IMR-90 (cell line): ENCODE data around the gene HMCES. TPM values are rescaled to one million over a fixed set of nuclear protein-coding genes. Genes with fewer than 3 reads are reported as not detected.

Source experiments
- ATAC-seq: fragments of 200-7000 bp; cut with Tn5 transposase; 2 replicates; pipeline ENCODE4 v1.9.1; 2020; ENCODE audit warnings: low read depth, mild to moderate bottlenecking, moderate library complexity
- BruUV-seq: library from RNA; stranded (reverse); fragments of 400-500 nt; replicated peaks from 2 replicates; lab custom pipeline; 2021; lab: Mats Ljungman, UMichigan
- CTCF ChIA-PET: fragments of 300-600 bp; formaldehyde crosslinking; extraction: SDS; loops from one replicate; lab custom pipeline; 2021; ENCODE audit warnings: antibody characterized with exemption; lab: Yijun Ruan, JAX
- POLR2A ChIA-PET: fragments of 300-600 bp; sonication (Branson Sonifier 250); formaldehyde crosslinking; loops from one replicate; lab custom pipeline; 2022; ENCODE audit warnings: antibody characterized with exemption; ENCODE audit not compliant: unreplicated experiment; lab: Charles Lee
- DNase-seq: peaks from one replicate; pipeline ENCODE4 v3.0.0; 2013
- H2AFZ ChIP-seq: replicated peaks from 2 replicates; pipeline ENCODE3; 2013; ENCODE audit warnings: low read length, mild to moderate bottlenecking; ENCODE audit not compliant: poor library complexity
- H2AK5ac ChIP-seq: 2 replicates; pipeline ENCODE4 v1.6.1; 2013; ENCODE audit warnings: low read depth, low read length, inconsistent platforms
- H2AK9ac ChIP-seq: replicated peaks from 2 replicates; pipeline ENCODE3; 2013; ENCODE audit warnings: mild to moderate bottlenecking, low read depth, low read length, moderate library complexity; ENCODE audit not compliant: poor library complexity
- H2BK120ac ChIP-seq: 2 replicates; pipeline ENCODE4 v1.6.1; 2013; ENCODE audit warnings: low read depth, low read length, inconsistent platforms
- H2BK15ac ChIP-seq: 3 replicates; pipeline ENCODE4 v1.6.1; 2013; ENCODE audit warnings: low read depth, low read length, inconsistent platforms
- H2BK20ac ChIP-seq: 2 replicates; pipeline ENCODE4 v1.6.1; 2013; ENCODE audit warnings: low read depth, mild to moderate bottlenecking, inconsistent platforms, low read length, moderate library complexity
- H2BK5ac ChIP-seq: 2 replicates; pipeline ENCODE4 v1.6.1; 2013; ENCODE audit warnings: mild to moderate bottlenecking, low read depth, low read length, inconsistent platforms; ENCODE audit not compliant: poor library complexity, severe bottlenecking
- H3K14ac ChIP-seq: replicated peaks from 2 replicates; pipeline ENCODE4 v1.6.1; 2013; ENCODE audit warnings: low read depth, low read length, inconsistent platforms
- H3K18ac ChIP-seq: 2 replicates; pipeline ENCODE4 v1.6.1; 2013; ENCODE audit warnings: low read depth, low read length, control low read depth
- H3K23ac ChIP-seq: 2 replicates; pipeline ENCODE4 v1.6.1; 2013; ENCODE audit warnings: low read depth, low read length, inconsistent platforms
- H3K27ac ChIP-seq: 2 replicates; pipeline ENCODE4 v1.5.1; 2013; ENCODE audit warnings: mild to moderate bottlenecking, control low read depth, low read length; ENCODE audit not compliant: insufficient read depth
- H3K27me3 ChIP-seq: 2 replicates; pipeline ENCODE4 v1.6.1; 2013; ENCODE audit warnings: low read length; ENCODE audit not compliant: control insufficient read depth, insufficient read depth
- H3K36me3 ChIP-seq: 2 replicates; pipeline ENCODE4 v1.6.1; 2013; ENCODE audit warnings: low read length, mixed read lengths; ENCODE audit not compliant: control insufficient read depth, insufficient read depth
- H3K4ac ChIP-seq: 2 replicates; pipeline ENCODE4 v1.6.1; 2013; ENCODE audit warnings: low read depth, low read length, inconsistent platforms
- H3K4me1 ChIP-seq: 2 replicates; pipeline ENCODE4 v1.6.1; 2013; ENCODE audit warnings: low read length, mixed read lengths; ENCODE audit not compliant: control insufficient read depth, insufficient read depth
- H3K4me2 ChIP-seq: 2 replicates; pipeline ENCODE4 v1.6.1; 2013; ENCODE audit warnings: low read depth, mild to moderate bottlenecking, control low read depth, low read length, moderate library complexity
- H3K4me3 ChIP-seq: 2 replicates; pipeline ENCODE4 v1.5.1; 2013; ENCODE audit warnings: low read depth, mild to moderate bottlenecking, control low read depth, low read length, moderate library complexity; ENCODE audit not compliant: insufficient read depth
- H3K56ac ChIP-seq: 2 replicates; pipeline ENCODE4 v1.6.1; 2013; ENCODE audit warnings: low read length, inconsistent platforms; ENCODE audit not compliant: insufficient read depth; ENCODE audit errors: extremely low read depth
- H3K79me1 ChIP-seq, 2 experiments: 2 replicates each; pipeline ENCODE4 v1.6.1; 2013; ENCODE audit warnings: low read length in 2 of 2, inconsistent platforms in 1 of 2, low read depth in 1 of 2
- H3K9ac ChIP-seq: 2 replicates; pipeline ENCODE4 v1.6.1; 2013; ENCODE audit warnings: low read depth, low read length, control low read depth
- H3K9me1 ChIP-seq: 2 replicates; pipeline ENCODE4 v1.6.1; 2013; ENCODE audit warnings: low read length, inconsistent platforms; ENCODE audit not compliant: insufficient read depth
- H3K9me3 ChIP-seq: 2 replicates; pipeline ENCODE4 v1.6.1; 2013; ENCODE audit warnings: low read length; ENCODE audit not compliant: control insufficient read depth, insufficient read depth
- H4K20me1 ChIP-seq: 2 replicates; pipeline ENCODE4 v1.6.1; 2013; ENCODE audit warnings: low read length, inconsistent platforms; ENCODE audit not compliant: insufficient read depth
- H4K5ac ChIP-seq: 2 replicates; pipeline ENCODE4 v1.6.1; 2013; ENCODE audit warnings: mild to moderate bottlenecking, low read depth, low read length, control low read depth
- H4K8ac ChIP-seq, 2 experiments: 2 replicates each; pipeline ENCODE4 v1.6.1; 2013; ENCODE audit warnings: low read depth in 2 of 2, low read length in 2 of 2, control low read depth in 1 of 2, inconsistent platforms in 1 of 2
- H4K91ac ChIP-seq: 2 replicates; pipeline ENCODE4 v1.6.1; 2013; ENCODE audit warnings: low read depth, low read length, inconsistent platforms; ENCODE audit not compliant: insufficient read depth
- CEBPB ChIP-seq: IDR thresholded peaks from 2 replicates; pipeline ENCODE4 v1.6.1; 2012; ENCODE audit warnings: low read depth, low read length, improper control_type of control experiment
- ELK1 ChIP-seq: fragments of 150-350 bp; IDR thresholded peaks from 2 replicates; pipeline ENCODE4 v1.6.1; 2016; ENCODE audit warnings: low read depth, mild to moderate bottlenecking, low read length, moderate library complexity, borderline replicate concordance
- RFX5 ChIP-seq: IDR thresholded peaks from 2 replicates; pipeline ENCODE4 v1.8.0; 2012; ENCODE audit warnings: low read depth, mild to moderate bottlenecking, low read length, moderate library complexity
- WGBS, 2 experiments: methylation state at CpG; one replicate each; pipeline versions ENCODE4 v1.1.5 to v1.1.7; 2013; ENCODE audit warnings: missing lambda C conversion rate in 2 of 2; ENCODE audit not compliant: insufficient read length in 1 of 2; ENCODE audit errors: extremely low coverage in 2 of 2; 5-methylcytosine and 5-hydroxymethylcytosine counted together
- dilution Hi-C: fragments of 300-500 bp; cut with HindIII; formaldehyde crosslinking; loops from one replicate; pipeline ENCODE4 v1.14.3; 2018; ENCODE audit warnings: low sequenced_read_pairs; ENCODE audit not compliant: unreplicated experiment
- in situ Hi-C: fragments of 300-500 bp; cut with MboI; formaldehyde crosslinking; loops from 3 replicates; pipeline ENCODE4 v1.14.3; 2019; ENCODE audit warnings: low sequenced_read_pairs, inconsistent platforms, mixed read lengths
- intact Hi-C: fragments of 100-400 bp; cut with micrococcal nuclease; formaldehyde crosslinking; loops from 2 replicates; pipeline ENCODE4 v1.10.0; 2022
- polyA plus RNA-seq, 3 experiments: library from polyadenylated mRNA; depleted of rRNA; stranded (reverse); fragments of >200 nt; gene quantifications; 2 replicates each; pipeline ENCODE4 v1.2.3, GENCODE V29; 2012; ENCODE audit warnings: low replicate concordance in 1 of 3
- total RNA-seq: library from RNA; depleted of rRNA; stranded (reverse); fragments of >200 nt; gene quantifications from 2 replicates; pipeline ENCODE4 v1.2.3, GENCODE V29; 2012
- TF ChIP-seq, protein P1 (sequence below): conservative IDR thresholded peaks from 2 replicates; pipeline ENCODE4 v1.5.1; 2012; ENCODE audit warnings: mild to moderate bottlenecking, low read depth, low read length, improper control_type of control experiment

The HMCES gene
- total and polyA plus RNA-seq, 2 of the 4 experiments (the other 2 are of a cell fraction) = 26.0 to 30.5 TPM

DNA sequence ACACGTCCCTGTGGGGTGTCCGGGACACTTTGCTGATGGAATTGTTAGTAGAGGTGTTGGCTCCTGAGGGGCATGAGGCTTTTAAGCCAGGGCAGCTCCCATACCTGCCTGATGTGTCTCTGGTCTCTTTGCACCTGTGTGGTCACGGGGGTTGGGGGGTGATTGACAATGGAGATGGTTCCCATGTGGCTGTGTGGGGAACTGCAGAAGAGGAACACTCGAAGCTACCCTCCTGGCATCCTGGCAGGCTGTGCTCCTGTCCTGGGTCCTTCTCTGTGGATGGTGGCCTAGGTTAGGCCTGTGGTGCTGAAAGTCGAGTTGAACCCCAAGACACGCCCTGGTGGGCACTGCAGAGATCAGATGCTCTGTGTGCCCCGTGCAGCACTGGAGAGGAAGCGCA is 73.4 kb downstream of the HMCES start:
- H3K27ac ChIP-seq = no peak overlapping the region
- H2AK5ac ChIP-seq = no peak overlapping the region
- no peak overlapping the region for H2BK20ac ChIP-seq
- H2BK5ac ChIP-seq = no peak overlapping the region
- ATAC-seq = no peak
- in situ Hi-C loops = no loop called here
- POLR2A ChIA-PET = no interaction called here
- H3K4me2 ChIP-seq = no peak overlapping the region
- no peak overlapping the region for H3K23ac ChIP-seq
- intact Hi-C loops = no loop called here
- no peak overlapping the region for H3K14ac ChIP-seq
- no peak overlapping the region for H3K18ac ChIP-seq
- H3K4ac ChIP-seq = no peak overlapping the region
- H2BK120ac ChIP-seq = no peak overlapping the region
- no peak overlapping the region for H3K56ac ChIP-seq
- peaks cover 12% of the 10 kb centered on the region for H3K27me3 ChIP-seq
- H3K36me3 ChIP-seq = no peaks in the 10 kb centered on the region
- H4K5ac ChIP-seq = no peak overlapping the region
- H3K79me1 ChIP-seq = no peaks in the 10 kb centered on the region
- H3K9me1 ChIP-seq = no peaks in the 10 kb centered on the region
- no peak overlapping the region for H2BK15ac ChIP-seq
- H4K8ac ChIP-seq = no peak overlapping the region
- TF ChIP-seq CEBPB (no peak), RFX5 (no peak), ELK1 (no peak)
- TF ChIP-seq, protein P1, sequence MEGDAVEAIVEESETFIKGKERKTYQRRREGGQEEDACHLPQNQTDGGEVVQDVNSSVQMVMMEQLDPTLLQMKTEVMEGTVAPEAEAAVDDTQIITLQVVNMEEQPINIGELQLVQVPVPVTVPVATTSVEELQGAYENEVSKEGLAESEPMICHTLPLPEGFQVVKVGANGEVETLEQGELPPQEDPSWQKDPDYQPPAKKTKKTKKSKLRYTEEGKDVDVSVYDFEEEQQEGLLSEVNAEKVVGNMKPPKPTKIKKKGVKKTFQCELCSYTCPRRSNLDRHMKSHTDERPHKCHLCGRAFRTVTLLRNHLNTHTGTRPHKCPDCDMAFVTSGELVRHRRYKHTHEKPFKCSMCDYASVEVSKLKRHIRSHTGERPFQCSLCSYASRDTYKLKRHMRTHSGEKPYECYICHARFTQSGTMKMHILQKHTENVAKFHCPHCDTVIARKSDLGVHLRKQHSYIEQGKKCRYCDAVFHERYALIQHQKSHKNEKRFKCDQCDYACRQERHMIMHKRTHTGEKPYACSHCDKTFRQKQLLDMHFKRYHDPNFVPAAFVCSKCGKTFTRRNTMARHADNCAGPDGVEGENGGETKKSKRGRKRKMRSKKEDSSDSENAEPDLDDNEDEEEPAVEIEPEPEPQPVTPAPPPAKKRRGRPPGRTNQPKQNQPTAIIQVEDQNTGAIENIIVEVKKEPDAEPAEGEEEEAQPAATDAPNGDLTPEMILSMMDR = no peak
- no peaks in the 10 kb centered on the region for H3K9me3 ChIP-seq
- H4K20me1 ChIP-seq = no peaks in the 10 kb centered on the region
- H3K9ac ChIP-seq = no peak overlapping the region
- DNase-seq = no peak
- H3K4me1 ChIP-seq = no peaks in the 10 kb centered on the region
- 58% methylated on average over 4 of the region's 8 CpGs; no CpG with 5 or more reads in 1 of the 2 experiments for WGBS, 2 experiments
- dilution Hi-C loops = no loop called here
- no peak overlapping the region for H2AFZ ChIP-seq
- no peak overlapping the region for H4K91ac ChIP-seq
- no peak overlapping the region for H2AK9ac ChIP-seq
- CTCF ChIA-PET = interaction anchor here (0.6 to 1.3 kb wide), 2 partner anchors 16 to 83 kb away, joined by 3 read pairs; no protein-coding TSS in a partner anchor
- no peak overlapping the region for H3K4me3 ChIP-seq
- no TSS peak for BruUV-seq
